IPS-20b (cell line): Measurements from ENCODE around the gene VDR.

ENCODE experiments used
- H3K27ac ChIP-seq: one replicate; pipeline ENCODE4 v1.5.1; 2013; ENCODE audit warnings: low read length
- H3K27me3 ChIP-seq: 2 replicates; pipeline ENCODE4 v1.6.1; 2013; ENCODE audit warnings: mild to moderate bottlenecking, low read length, inconsistent platforms; ENCODE audit not compliant: insufficient read depth
- H3K36me3 ChIP-seq: 2 replicates; pipeline ENCODE4 v1.6.1; 2013; ENCODE audit warnings: low read depth, mild to moderate bottlenecking, inconsistent platforms, low read length, moderate library complexity; ENCODE audit not compliant: insufficient read depth
- H3K4me1 ChIP-seq: 2 replicates; pipeline ENCODE4 v1.6.1; 2013; ENCODE audit warnings: mild to moderate bottlenecking, control low read depth, inconsistent platforms, low read length, moderate library complexity; ENCODE audit not compliant: insufficient read depth
- H3K4me3 ChIP-seq: 2 replicates; pipeline ENCODE4 v1.5.1; 2013; ENCODE audit warnings: mild to moderate bottlenecking, low read length, inconsistent platforms
- H3K9ac ChIP-seq: 2 replicates; pipeline ENCODE4 v1.6.1; 2013; ENCODE audit warnings: low read depth, mild to moderate bottlenecking, inconsistent platforms, low read length, moderate library complexity
- H3K9me3 ChIP-seq: 2 replicates; pipeline ENCODE4 v1.6.1; 2013; ENCODE audit warnings: mild to moderate bottlenecking, low read depth, low read length, inconsistent platforms; ENCODE audit not compliant: insufficient read depth

The VDR gene

DNA sequence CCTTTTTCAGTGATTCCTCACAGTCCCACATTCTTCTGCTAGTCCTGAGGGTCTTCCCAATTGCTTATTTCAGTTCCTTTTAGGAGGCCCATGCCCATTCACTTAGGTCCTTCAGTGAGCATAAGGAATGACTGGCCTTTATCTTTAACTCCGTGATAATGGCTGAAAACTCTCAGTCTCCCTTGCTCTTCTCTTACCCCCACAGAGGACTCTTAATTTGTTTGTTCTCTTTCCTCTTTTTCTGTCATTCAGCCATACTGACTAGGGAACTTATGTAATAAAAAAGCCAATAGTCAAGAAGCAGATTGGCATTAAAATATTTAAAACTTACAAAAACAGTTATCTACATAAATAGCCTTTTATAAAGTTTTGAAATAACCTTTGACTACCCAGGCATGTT is 17.1 kb upstream of the VDR start:
- H3K27me3 ChIP-seq = peaks cover 48% of the 10 kb centered on the region; the same call in 1 of the 2 replicates

DNA sequence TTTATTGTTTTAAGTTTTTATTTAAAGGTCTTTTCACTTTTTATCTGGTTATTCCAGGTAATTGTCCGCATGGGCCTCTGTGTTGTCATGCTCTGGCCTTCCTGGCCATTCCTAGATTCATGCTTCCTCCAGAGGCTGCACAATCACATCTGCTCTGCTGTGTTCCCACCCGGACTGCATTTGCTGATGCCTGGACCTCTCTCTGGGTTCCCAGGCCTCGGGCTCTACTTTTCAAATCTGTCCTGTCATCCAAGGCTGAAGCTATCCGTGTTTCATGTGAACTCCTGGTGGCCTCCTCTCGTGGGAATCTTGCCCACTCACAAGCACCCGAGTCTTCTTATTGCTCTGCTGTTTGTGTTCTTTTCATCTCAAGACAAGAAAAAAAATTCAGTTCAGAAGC is 16.1 kb upstream of the VDR start:
- no peaks in the 10 kb centered on the region for H3K4me1 ChIP-seq
- no peak overlapping the region for H3K4me3 ChIP-seq
- H3K9me3 ChIP-seq = no peaks in the 10 kb centered on the region

More for the DNA sequence above, 17.1 kb upstream of the VDR start:
- H3K27ac ChIP-seq = no peak overlapping the region
- H3K9me3 ChIP-seq = no peaks in the 10 kb centered on the region
- no peaks in the 10 kb centered on the region for H3K4me1 ChIP-seq
- H3K36me3 ChIP-seq = no peaks in the 10 kb centered on the region
- no peak overlapping the region for H3K4me3 ChIP-seq
- no peak overlapping the region for H3K9ac ChIP-seq

DNA sequence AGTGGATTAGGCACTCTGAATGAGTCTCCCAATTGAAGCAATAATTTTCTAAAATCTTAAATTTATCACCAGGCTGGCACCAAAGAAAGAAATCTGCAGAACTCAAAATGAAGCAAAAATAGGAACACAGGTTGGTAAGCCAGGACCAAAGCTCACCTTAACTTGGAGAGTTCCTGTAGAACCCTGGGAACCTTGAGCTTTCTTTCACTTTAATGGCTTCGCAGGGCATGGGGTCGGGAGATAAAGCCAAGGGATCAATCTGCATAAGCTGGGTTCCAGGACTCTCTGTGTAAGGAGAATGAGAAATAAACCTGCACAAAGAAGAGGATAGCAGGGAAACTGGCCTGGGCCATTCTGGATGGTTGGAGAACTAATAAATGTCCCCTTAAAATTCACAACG is 8.3 kb upstream of the VDR start:
- Histone ChIP-seq H3K9me3 (no peaks in the 10 kb centered on the region), H3K4me1 (no peaks in the 10 kb centered on the region), H3K9ac (no peak overlapping the region), H3K27ac (no peak overlapping the region), H3K27me3 (peaks cover 11% of the 10 kb centered on the region), H3K36me3 (no peaks in the 10 kb centered on the region), H3K4me3 (no peak overlapping the region)

More for the DNA sequence above, 16.1 kb upstream of the VDR start:
- no peaks in the 10 kb centered on the region for H3K36me3 ChIP-seq
- H3K9ac ChIP-seq = no peak overlapping the region
- H3K27me3 ChIP-seq = peaks cover 39% of the 10 kb centered on the region; the same call in 1 of the 2 replicates
- H3K27ac ChIP-seq = no peak overlapping the region

DNA sequence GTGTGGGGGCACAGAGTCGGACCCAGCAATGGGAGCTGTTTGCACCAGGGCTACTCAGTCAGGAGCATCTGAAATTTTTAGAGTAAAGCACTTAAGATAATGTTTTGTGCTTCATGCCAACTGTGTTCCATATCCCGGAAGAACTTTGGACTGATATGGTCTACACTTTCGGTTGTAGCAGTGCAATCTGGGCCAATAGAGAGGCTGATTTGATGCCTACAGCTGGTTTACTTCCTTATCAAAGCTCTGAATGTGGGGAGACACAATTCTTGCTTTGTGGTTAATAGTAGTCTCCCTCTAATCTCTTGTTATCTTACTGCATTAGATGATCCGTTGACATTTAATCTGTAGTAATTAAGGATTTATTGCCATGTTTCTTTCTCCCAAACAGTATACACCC is 7.8 kb upstream of the VDR start:
- Histone ChIP-seq H3K27ac (no peak overlapping the region), H3K9me3 (no peaks in the 10 kb centered on the region), H3K27me3 (peaks cover 16% of the 10 kb centered on the region)

DNA sequence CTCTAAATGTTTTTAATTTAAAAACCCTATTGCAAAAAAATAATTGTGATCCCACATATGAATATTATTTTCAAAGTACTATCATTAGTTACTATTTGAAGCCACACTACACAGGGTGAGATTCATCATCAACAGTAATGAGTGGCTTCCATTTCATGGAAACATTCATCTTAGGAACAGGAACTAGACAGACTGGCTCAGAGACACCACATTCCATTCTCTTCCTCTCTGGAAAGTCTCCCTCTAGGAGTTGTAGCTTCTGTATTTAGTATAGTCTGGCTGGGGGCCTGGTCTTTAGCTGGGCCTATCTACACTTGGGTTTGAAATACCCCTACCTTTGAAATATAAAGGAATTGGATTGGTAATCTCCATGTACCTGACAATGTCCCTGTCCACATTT is 6.2 kb upstream of the VDR start:
- Histone ChIP-seq H3K27me3 (peaks cover 32% of the 10 kb centered on the region), H3K27ac (no peak overlapping the region), H3K9ac (no peak overlapping the region), H3K4me1 (no peaks in the 10 kb centered on the region), H3K9me3 (no peaks in the 10 kb centered on the region), H3K36me3 (no peaks in the 10 kb centered on the region), H3K4me3 (no peak overlapping the region)

More for the DNA sequence above, 7.8 kb upstream of the VDR start:
- no peak overlapping the region for H3K9ac ChIP-seq
- H3K4me3 ChIP-seq = no peak overlapping the region
- no peaks in the 10 kb centered on the region for H3K4me1 ChIP-seq
- no peaks in the 10 kb centered on the region for H3K36me3 ChIP-seq

DNA sequence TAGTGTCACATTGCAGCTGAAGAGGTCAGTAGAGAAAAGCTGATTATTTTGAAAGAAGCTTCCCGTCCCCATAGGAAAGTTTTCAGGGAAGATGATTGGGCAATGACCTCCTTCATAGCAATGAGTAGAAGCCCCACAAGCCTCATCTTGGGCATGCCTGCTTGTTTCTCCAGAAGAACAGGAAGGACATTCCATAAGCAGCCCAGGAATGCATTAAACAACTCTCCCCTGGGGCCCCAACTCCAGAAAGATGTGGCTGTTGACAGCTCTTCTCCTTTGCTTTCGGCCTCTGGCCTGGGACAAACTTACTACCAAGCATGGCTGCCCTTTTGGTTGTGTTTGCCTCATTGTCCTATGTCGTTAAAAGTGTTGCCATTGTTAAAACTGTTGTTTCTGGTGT is 5.7 kb upstream of the VDR start:
- no peak overlapping the region for H3K27ac ChIP-seq
- no peaks in the 10 kb centered on the region for H3K36me3 ChIP-seq
- H3K27me3 ChIP-seq = peaks cover 37% of the 10 kb centered on the region
- no peak overlapping the region for H3K9ac ChIP-seq
- H3K9me3 ChIP-seq = no peaks in the 10 kb centered on the region
- no peak overlapping the region for H3K4me3 ChIP-seq
- H3K4me1 ChIP-seq = no peaks in the 10 kb centered on the region

DNA sequence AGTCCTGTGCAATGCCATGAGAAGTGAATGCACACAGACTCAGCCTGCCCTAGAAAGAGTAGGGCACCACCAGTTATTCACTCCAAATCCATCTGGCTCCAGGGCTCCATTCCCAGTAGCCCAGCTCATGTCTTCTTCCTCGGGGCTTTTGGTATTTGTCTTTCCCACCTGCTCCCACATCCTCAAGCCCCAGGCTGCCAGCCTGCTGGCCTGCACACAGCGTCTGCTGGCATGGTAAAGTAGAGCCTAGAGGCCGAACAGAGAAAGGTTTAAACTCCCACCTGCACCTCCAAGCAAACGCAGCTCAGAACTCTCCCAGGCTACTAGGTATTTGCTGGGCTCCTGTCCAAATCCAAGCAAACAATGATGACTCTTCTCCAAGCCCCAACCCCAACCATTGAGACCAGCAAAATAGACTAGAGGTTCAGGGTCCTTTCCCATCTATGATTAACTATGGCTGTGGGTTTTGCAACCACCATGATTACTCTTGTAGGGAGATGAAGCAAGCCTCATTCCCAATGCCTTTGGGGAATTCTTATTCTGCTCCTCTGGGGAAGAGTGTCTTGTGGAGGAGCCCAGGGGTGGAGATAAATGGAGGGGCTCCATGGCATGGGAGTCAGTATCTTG is 5.2 kb upstream of the VDR start:
- Histone ChIP-seq H3K27ac (no peak overlapping the region), H3K9me3 (no peaks in the 10 kb centered on the region), H3K4me1 (no peaks in the 10 kb centered on the region), H3K9ac (no peak overlapping the region), H3K27me3 (peaks cover 42% of the 10 kb centered on the region), H3K4me3 (no peak overlapping the region), H3K36me3 (no peaks in the 10 kb centered on the region)

DNA sequence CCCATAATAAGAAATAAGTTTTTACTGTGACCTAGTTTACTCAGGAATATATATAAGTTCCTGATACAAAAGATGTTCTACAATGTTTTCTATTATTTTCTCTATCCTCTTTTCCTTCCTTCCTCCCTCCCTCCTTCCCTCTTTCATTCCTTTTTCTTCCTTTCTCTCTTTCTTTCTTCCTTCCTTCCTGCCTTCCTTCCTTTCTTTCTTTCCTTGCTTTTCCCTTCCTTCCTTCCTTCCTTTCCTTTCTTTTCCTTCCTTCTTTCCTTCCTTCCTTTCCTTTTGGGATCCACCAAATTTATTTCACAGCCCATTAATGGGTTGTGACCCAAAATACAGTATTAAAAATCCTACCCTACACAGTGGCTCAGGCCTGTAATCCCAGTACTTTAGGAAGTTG is 3.9 kb upstream of the VDR start:
- Histone ChIP-seq H3K36me3 (no peaks in the 10 kb centered on the region), H3K9ac (no peak overlapping the region), H3K4me1 (no peaks in the 10 kb centered on the region), H3K27ac (no peak overlapping the region), H3K9me3 (no peaks in the 10 kb centered on the region), H3K27me3 (peaks cover 52% of the 10 kb centered on the region), H3K4me3 (no peak overlapping the region)

DNA sequence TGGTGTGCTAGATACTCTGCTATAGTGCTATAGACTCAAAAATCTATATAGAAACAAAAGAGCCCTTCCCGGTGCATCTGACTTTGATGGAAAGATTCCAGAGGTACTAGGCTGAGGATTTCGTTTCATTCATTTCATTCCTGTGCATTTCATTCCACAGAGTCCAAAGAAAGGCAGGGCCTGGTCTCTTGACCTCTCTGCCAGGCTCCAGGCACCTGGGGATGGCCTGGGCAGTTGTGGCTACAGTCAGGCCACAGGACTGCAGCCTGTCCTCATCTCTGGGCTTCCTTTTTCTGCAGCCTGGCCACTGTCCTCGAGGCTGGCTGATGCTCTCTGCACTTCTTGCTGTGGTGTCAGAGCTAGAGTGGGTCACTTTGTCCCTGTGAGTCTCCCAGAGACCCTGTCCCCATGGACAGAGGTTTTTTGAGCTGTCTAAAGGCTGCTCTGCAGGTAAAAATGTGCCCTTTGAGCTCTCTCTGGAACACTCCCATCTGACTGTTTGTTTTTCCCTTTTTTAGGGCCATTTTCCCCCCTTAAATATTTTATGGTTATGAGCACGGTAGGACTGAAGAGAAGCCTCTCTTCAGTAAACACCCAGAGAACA is 3.2 kb upstream of the VDR start:
- H3K27ac ChIP-seq = no peak overlapping the region
- H3K9ac ChIP-seq = no peak overlapping the region
- peaks cover 60% of the 10 kb centered on the region for H3K27me3 ChIP-seq

DNA sequence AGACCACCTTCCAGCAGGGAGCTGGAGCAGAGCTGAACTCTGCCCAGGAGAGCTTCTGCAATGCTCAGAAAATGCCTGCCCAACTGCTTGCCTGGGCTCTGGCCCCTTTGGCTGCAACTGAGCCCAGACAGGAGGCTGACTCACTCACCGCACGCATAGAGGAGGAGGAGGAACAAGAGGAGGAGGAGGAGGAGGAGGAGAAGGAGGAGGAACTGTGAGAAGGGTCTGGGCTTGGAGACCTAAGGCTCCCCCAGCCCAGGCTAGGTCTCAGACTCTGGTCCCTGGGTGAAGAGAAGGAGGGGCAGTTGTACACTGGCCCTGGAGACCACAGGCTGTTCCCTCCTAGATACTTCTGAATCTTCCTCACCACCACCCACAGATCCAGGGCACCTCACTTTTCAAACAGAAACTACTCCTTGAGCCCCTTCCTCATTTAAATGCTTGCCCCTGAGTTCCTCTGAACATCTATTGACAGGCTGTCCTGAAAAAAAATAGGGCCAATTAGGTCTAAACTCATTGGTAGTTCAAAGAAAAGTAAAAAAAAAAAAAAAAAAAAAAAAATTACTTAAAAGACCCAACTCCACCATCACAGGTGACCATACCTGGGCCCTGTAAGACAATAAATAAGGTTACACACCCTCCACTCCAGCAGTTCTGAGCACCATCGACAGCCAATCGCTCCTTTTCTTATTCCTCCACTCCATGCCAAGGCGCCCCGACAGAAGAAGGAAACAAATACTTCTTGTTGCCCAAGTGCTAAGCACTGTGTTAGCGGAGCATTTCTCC is 674 bp downstream of the VDR start:
- no peak overlapping the region for H3K27ac ChIP-seq
- H3K4me1 ChIP-seq = no peaks in the 10 kb centered on the region; the same call in 1 of the 2 replicates
- peaks cover 91% of the 10 kb centered on the region for H3K27me3 ChIP-seq
- no peaks in the 10 kb centered on the region for H3K36me3 ChIP-seq
- no peaks in the 10 kb centered on the region for H3K9me3 ChIP-seq
- H3K4me3 ChIP-seq = peak overlapping the region; percentile 61
- no peak overlapping the region for H3K9ac ChIP-seq

More for the DNA sequence above, 3.2 kb upstream of the VDR start:
- no peaks in the 10 kb centered on the region for H3K36me3 ChIP-seq
- no peaks in the 10 kb centered on the region for H3K9me3 ChIP-seq
- no peaks in the 10 kb centered on the region; the same call in 1 of the 2 replicates for H3K4me1 ChIP-seq
- H3K4me3 ChIP-seq = no peak overlapping the region

DNA sequence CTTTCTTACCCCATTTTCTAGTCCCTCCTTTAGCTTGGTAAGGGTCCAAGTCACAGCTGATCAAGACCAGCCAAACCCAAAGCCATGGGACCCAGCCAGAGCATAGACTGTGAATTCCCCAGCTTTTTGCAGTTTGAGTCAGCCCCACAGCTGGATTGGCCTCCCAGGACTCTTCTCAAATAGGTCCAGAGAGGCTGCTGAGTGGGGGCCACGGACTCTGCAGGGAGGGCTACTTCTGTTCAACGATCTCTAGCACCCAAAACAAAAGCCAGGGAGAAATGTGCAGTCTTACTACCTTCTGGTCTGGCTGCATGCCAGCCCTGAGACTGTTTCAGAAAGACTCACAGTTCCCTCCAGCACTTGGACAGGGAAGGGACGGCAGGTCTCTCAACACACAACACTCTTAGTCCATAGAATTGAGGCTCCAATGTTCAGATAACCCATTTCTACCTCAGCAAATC is 1.6 kb downstream of the VDR start:
- Histone ChIP-seq H3K27me3 (peaks cover 83% of the 10 kb centered on the region), H3K27ac (no peak overlapping the region)

More for the DNA sequence above, 1.6 kb downstream of the VDR start:
- Histone ChIP-seq H3K36me3 (no peaks in the 10 kb centered on the region), H3K9ac (no peak overlapping the region), H3K4me3 (no peak overlapping the region), H3K9me3 (no peaks in the 10 kb centered on the region), H3K4me1 (no peaks in the 10 kb centered on the region; the same call in 1 of the 2 replicates)
